Measurements from ENCODE around the gene ESPN. TPM values are rescaled to one million over a fixed set of nuclear protein-coding genes. Genes with fewer than 3 reads are reported as not detected.

Gene ESPN
- total RNA-seq, 1 donor from 2014 or later = 0.32 TPM

DNA sequence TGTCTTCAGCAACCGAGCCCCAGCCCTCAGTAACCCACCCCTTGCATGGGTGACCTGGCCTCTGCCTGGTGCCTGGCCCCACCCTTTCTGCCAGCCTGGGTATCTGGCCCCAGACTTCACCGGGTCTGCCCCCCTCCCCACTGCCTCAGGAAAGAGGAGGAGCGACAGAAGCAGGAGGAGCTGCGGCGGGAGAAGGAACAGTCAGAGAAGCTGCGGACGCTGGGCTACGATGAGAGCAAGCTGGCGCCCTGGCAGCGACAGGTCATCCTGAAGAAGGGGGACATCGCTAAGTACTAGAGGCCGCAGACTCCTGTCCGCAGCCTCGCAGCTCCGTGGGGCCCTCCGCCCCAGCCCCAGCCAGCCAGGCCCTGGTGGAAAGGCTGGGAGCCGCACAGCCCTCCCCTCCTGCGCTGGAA, 35.3 kb downstream of the ESPN start:
- intact Hi-C loops (cut with DNase I) = no loop called here
- DNase-seq (ENCODE audit: low spot score) = no peak

DNA sequence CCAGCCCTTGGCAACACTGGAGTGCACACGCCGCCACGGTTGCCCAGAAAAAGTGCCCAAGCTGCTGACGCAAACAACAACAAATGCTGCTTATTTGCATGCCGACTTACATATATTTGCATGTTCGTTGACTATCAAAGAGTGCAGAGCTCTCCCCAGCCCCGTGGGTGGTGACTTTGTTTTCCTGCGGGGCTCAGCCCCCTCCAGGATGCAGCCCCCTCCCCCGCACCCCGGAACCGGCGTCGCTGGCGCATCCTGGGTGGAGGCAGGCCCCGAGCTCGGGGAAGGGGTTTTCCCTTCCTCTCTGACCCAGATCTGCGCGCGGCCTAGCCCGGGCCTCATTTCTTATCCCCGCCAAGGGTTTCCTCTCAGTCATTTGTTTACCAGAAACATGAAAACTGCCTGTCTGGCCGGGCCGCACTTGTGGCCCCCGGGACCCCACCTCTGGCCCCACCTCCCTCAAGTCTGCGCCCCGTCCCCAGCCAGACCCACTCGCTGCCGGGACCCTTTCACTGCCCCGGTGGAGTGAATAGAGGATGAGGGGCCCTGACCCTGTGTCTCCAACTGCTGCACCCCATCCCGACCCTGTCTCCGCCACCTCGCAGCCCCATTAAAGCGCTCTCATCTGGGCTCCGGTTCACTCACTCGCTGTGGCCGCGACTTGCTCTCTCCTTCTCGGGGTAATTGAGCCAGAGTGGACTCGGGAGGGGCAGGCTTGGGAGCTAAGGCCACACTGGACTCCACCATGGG, 35.9 kb downstream of the ESPN start:
- intact Hi-C loops (cut with DNase I) = no loop called here
- no peak for DNase-seq (ENCODE audit: low spot score)

DNA sequence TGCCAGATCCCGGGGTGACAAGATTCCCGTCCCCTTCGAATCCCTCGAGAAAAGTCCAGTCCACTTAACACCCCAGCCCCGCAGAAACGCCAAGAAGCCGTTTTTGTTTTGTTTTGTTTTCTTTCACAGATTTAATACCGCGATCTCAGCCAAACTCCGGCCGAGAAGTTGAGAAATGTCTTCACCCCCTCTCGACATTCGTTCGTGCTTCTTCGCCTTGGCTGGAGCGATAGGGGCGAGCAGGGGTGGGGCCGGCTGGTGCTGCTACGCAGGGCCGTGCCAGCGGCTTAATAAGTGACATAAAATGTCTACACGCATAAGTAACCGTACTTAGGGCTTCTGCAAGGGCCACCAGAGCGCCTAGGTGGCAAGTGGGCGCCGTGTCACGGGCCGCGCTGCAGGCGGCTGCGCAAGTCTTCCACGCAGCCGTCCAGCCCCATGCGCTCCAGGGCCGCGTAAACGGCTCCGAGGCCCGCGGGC, 36.5 kb downstream of the ESPN start:
- DNase-seq (ENCODE audit: low spot score) = no peak
- intact Hi-C loops (cut with DNase I) = no loop called here

DNA sequence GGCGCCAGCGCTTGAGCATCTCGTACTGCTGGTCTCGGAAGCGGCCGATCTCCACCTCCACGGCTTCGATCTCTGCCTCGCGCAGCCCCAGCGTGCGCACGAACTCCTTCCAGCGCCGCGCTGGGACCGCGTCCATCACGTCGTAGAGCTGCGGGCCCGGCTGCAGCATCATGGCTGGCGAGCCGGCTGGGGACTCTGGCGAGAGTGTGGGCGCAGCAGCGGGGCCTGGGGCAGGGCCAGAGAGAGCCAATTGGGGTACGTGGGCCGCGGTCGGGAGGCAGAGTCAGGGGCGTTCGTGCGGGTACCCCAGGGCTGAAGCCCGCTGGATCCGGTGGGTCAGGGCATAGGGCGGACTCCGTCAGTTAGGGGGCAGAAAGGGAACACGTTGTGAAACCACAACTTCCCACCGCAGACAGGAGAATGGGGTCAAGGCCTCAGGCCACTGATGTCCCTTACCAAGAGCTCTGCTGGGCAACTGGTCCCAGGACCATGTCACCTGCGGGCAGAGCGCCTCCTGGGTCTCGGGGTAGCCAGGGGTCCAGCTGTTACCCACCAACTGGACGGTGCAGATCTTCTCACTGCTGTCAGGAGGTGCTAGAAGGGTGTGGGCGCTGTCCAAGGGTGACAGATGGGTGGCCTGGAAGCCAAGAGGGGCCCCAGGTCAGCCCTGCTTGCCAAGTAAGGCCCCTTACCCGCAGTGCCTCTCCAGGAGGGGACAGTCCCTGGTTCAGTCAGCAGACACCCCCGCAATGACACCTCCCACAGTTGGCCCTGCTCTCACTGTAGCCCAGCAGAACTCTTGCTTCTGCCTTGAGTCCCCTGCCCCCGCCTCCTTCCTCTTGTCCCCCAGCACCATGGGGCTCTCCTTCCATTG, 37.2 kb downstream of the ESPN start:
- intact Hi-C loops (cut with DNase I) = no loop called here
- DNase-seq (ENCODE audit: low spot score) = no peak

DNA sequence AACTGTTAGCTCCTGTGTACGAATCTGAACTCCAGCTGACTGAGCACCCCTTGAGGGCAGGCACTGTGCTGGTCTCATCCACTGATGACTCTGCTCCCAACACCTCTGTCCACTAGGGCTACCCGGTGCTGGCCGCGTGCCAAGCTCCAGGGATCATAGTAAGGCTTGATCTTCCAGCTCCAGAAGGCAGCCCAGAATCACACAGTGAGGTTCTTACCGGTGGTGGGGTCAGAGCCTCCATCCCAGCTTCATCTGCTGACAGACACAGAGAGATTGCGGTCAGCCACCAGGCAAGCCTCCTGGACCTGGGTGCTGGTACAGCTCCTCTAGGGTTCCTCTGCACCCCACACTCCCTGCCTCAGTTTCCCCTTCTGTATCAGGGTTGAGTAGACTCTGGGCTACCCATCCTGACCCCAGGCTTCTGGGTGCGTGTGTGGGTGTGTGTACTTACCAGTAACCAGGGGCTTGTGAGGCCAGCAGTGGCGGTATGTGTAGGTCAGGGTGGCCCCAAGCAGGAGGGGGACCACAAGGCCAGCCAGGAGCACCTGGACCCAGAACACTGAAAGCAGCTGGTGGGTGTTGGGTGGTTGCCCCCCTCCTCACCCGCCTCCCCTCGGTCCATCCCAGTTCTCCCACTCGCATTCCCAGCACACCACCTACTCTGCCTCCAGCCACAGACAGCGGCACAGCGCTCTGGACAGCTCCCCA, 38.0 kb downstream of the ESPN start:
- DNase-seq (ENCODE audit: low spot score) = no peak
- intact Hi-C loops (cut with DNase I) = no loop called here

DNA sequence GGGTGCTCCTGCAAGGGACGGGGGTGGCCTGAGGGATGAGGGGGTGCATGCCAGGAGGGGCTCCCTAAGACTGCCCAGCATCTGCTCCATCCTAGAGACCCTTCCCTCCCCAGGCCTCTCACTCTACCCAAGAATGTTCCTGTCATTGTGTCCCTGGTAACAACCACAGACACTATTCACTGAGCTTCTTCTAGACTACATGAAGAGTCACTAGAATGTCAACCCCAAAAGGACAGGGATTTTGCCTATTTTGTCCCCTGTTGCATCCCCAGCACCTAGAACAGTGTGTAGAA, 38.5 kb downstream of the ESPN start:
- no peak for DNase-seq (ENCODE audit: low spot score)
- intact Hi-C loops (cut with DNase I) = no loop called here

DNA sequence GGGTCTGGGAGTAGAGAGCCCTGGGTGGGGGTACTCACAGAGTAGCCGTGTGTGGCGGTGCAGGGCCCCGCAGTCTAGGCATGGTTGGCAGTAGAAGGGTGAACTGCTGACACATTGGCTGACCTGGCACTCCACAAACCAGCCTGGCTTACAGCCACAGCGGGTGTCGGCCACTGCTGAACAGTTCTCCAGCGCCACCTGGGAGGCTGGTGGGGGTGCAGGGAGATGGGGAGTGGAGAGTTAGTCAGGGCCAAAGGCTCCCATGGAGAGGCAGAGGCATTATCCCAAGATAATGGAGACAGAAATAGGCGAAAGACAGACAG, 39.9 kb downstream of the ESPN start:
- intact Hi-C loops (cut with DNase I) = no loop called here

DNA sequence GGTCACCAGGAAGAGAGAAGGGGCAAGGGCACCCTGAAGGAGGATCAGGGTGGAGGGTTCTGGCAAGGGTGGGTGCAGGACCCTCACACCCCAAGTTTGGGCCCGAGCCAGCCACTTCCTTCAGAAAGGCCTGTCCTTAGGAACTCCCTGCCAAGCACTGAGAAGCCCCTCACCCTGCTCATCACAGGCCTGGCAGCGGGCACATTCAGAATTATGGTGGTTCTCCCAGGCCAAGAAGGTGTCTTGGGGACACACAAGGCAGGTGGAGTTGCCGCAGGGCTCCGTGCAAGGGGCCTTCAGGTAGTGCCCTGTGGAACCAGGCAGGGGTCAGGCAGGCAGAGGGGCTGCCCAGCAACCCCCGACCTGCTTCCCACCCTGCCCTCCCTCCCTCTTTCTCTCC, 40.3 kb downstream of the ESPN start:
- intact Hi-C loops (cut with DNase I) = no loop called here
- DNase-seq (ENCODE audit: low spot score) = no peak

More for the DNA sequence above, 39.9 kb downstream of the ESPN start:
- DNase-seq (ENCODE audit: low spot score) = peak; percentile 85

DNA sequence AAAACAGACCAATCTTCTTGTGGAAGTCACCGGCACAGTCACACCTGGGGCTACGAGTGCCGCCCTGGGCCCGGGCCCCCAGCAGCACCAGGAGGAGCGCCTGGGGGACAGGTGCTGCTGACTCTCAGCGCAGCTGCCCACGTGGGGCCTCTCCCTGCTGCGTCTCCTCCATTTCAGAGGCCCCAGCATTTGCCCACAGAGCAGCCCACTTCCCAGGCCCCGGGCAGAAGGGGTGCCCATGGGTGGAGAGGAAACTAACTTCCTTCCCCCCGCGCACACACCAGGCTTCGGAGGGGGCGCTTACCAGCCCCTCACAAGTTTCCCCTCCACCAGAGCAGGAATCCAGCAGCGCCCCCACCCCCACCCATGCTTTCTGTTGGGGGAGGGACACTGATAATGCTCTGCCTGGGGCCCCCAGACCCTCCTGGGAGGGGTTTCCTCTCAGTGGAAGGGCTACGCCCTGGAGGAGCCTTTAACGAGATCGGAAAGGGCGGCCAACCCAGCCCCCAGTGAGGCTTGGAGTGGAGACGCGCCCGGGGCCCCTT, 41.0 kb downstream of the ESPN start:
- intact Hi-C loops (cut with DNase I) = no loop called here
- no peak for DNase-seq (ENCODE audit: low spot score)

DNA sequence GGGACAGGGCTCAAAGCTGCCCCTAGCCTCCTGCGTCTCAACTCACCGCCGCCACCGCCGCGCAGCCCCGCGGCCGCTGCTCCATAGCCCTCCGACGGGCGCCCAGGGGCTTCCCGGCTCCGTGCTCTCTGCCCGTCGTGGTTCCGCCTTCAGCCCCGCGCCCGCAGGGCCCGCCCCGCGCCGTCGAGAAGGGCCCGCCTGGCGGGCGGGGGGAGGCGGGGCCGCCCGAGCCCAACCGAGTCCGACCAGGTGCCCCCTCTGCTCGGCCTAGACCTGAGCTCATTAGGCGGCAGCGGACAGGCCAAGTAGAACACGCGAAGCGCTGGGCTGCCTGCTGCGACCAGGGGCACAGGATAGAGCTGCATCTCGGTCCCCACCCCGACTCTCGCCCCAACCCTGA, 41.4 kb downstream of the ESPN start, which contains the start of gene TNFRSF25:
Gene TNFRSF25, minus strand, starts transcription at position 151 of the 400 bp plus-strand sequence. Its CDS starts 66 bp downstream, at position 85.
- DNase-seq (ENCODE audit: low spot score) = no peak
- intact Hi-C loops (cut with DNase I) = no loop called here

DNA sequence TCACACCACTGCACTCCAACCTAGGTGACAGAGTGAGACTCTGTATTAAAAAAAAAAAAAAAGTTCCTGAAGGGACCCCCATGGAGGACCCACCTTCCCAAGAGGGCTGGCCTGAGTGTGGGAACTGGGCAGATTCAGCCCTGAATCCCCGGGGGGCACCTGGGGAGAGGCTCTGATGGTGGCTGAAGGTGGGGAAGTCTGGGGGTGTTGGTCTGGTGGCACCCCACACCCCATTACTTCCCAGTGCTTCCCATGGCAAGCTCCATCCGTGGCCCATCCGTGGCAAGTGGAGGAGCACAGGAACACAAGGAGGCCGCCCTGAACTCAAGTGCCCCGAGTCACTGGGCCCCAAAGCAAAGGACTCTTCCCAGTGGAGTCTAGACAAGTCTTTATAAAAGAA, 42.2 kb downstream of the ESPN start:
- intact Hi-C loops (cut with DNase I) = no loop called here
- no peak for DNase-seq (ENCODE audit: low spot score)

DNA sequence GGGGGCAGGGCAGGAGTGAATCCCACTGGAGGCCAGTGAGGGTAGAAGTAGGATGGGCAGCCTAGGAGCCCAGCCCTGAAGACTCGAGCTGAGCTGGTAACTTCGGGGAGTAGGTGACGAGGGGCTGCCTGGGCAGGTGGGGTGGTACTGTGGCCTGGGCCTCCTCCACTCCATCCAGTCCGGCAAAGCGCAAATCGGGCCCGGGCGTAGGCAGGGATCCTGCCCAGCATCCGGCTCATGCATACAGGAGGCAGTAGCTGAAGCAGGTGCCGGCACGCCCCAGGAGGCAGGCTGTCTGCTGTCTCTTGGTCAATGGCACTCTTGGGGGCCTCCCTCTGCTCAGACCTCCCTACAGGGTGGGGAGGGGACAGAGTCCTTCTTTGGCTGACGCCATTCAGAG, 42.6 kb downstream of the ESPN start:
- intact Hi-C loops (cut with DNase I) = no loop called here
- no peak for DNase-seq (ENCODE audit: low spot score)

DNA sequence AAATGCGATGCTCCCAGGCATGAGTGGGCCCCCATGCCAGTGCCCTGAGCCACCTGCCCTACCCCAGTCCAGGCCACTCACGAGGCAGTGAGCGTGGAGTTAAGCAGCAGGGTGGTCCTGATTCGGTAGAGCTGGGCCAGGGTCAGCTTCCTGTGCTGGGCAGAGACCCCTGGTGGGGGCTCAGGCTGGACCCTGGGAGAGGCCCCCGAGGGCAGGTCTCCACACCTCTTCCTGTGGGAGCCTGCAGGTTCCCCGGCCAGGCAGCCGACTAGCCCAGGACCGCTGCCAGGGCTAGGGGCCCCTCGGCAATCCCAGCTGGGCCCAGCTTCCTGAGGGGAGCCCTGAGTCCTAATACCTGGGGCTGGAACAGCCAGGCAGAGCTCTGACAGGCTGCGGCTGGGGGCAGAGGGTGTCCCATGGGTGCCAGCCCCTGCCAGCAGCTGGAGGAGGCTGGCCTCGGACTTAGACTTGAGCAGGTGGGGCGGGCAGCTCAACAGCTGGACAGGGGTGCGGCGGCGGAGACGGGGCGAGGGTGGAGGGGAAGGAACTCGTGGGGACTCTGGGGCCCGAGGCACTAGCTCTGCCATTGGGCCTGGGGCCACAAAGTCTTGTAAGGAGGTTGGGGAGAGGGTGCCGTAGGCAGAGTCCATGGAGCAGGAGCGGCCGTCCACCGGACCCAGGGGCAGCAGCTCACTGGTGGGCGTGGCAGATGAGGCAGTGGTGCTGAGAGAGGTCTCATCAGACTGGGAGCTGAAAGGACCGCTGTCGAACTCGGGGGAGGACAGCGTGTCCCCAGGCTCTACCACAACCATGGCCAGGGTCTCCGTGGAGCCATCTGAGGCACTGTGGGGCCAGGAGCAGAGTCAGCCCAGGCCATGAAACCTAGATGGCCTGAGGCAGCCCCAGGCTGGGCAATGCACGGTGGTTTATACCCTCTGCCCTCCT, 43.4 kb downstream of the ESPN start:
- intact Hi-C loops (cut with DNase I) = no loop called here

DNA sequence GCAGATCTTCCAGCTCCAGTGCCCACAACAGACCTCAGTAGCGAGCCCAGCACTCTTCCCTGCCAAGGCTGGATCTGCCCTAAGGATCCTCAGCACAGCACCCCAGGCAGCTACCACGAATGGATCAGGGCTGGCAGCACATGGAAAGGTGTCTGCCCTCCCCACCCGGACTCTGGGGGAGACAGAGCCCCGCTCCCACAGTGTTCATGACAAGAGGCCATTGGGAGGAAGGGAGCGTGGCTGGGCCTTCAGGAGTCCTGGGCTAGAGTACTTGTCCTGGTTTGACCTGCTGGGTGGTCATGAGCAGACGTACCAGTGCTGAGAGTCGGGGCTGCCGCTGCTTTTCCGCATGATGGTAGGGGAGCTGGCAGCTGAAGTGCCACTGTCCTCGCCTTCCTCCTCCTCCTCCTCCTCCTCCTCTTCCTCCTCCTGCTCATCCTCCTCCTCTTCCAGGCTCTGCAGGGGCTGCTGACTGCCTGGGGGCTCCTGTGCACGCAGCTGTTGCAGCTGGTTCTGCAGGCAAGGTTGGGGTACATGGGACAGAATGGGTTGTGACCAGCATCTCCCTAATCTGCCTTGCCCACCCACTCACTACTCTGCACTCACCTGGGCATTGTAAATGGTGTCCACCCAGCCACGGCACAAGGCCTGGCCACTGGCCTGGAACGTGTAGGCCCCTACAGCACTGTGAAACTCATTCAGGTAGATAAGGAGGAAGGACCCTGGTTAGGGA, 44.3 kb downstream of the ESPN start:
- DNase-seq (ENCODE audit: low spot score) = no peak
- intact Hi-C loops (cut with DNase I) = no loop called here

More for the DNA sequence above, 43.4 kb downstream of the ESPN start:
- no peak for DNase-seq (ENCODE audit: low spot score)

DNA sequence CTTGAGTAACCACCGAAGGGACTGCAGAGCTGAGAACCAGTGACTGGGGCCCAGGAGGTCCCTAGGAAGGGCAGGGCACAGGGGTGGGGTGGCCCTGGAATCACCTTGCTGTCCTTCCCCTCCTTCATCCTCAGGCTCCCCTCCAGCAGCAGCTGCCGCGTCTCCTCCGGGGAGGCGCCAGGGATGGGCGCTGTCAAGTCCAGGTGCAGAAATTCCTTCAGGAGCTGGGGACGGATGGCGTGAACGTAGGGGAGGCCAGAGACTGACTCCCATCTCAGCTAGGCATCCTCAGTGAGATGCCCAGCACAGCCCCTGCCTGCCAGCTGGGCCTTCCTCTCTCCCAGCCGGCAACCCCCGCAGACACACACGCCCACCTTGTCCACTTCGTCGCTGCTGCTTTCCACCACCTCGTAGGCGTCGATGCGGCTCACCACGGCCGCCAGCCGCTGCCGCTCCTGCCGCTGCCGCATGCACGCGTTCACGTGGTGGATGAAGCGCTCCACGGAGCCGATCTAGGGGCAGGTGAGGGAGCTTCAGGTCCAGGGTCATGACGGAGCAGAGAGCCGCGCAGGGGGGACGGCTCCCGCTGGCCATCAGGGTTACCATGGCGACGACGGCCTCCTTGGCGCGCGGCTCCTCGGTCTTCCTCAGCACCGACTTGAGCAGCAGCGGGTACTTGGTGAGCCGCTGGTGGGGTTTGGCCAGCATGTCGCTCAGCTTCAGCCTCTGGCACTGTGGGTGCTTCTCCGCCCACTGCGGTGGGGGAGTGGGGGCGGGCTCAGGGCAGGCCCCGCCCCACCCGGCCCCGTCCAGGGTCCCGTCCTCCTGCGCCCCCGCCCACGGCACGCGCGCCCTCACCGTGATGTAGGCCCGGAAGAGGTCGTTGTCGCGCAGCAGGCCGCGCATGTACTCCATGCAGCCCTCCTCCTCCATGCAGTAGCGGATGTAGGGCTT, 45.8 kb downstream of the ESPN start:
- intact Hi-C loops (cut with DNase I) = no loop called here
- DNase-seq (ENCODE audit: low spot score) = no peak

DNA sequence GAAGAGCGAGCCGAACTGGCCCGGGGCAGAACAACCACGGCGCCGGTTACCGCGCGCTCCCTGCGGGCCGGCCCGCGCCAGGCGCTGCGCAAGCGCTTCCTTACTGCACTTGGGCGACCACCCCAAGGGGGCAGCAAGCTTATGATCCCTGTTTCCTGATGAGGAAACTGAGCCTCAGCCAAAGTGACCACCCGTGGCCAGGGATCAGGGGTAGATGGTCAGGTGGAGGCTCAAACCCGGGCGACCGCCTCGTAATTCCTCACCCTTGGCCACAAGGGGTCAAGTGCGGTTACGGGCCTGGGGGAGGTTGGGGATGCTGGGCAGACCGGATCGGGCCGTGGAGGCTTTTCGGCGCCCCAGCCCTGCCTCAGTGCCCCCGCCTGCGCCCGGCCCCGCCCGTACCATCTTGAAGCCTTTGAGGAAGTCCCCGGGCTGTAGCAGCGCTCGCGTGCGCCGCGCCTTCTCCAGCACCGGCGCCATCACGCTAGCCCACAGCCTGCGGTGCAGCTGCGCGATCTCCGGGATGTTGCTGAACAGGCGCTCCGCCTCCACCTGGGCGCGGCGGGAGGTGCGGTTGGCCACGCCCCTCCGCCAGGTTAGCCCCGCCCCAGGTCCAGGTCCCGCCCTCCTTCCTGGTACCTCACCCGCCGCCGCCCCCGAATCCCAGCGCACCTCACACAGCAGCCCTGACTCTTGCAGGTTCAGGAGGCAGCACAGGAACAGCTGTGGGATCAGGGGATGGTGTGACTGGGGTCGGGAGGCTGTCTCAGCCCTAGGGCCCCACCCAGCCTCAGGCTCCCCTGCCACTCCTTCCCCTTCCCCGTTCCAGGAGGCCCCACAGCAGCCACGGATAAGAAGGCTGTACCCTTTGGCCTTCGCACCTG, 46.8 kb downstream of the ESPN start:
- DNase-seq (ENCODE audit: low spot score) = no peak
- intact Hi-C loops (cut with DNase I) = no loop called here
